Inflammatory macrophage (primary cell): ENCODE results near the gene CHD3.
A peak's percentile ranks its signal among the peaks of the same experiment; 100 is the strongest.
"Not testable (repeated sequence)": the region's sequence is repeated elsewhere in the genome, so short reads cannot be mapped to it uniquely, and the experiment has no call there.

Experiments
- DNase-seq, 2 donors: peaks; one replicate each; pipeline ENCODE4 v3.0.0-alpha.2; 2020 to 2022

The CHD3 gene

DNA sequence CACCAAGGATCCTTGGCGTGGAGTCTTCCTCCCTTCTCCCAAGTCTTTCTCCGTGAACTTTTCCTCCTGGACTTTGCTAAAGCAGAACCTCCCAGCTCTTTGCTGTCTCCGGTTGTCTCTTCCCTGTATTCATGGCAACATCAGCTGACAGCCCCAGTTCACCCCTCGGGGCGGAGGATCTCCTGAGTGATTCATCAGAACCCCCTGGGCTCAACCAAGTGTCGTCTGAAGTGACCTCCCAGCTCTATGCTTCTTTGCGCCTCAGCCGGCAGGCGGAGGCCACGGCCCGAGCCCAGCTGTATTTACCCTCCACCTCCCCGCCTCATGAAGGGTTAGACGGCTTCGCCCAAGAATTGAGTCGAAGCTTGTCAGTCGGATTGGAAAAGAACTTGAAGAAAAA, 44.4 kb downstream of the CHD3 start:
- peak; percentile 71 to 80 for DNase-seq

DNA sequence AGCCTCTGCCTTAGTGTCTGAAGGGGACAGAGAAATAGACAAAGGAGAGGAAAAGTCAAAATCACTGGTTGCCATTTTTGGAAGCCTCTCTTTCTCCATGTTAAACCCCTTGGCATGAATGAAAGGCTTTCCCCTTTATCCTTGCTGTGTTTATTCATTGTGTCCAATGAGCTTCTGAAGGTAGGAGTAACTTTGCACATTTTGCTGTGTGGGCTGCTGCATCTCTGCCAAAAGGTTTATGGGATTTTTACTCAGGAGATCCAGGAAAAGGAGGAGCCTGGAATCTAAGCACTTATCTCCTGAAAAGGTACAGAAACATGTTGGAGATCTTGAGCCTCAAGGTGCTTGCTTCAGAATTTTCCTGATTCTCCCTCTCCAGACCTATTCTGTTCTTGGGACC, 47.3 kb downstream of the CHD3 start:
- no peak for DNase-seq

- no peak for DNase-seq
Measured at GRCh38 chr17:7940034-7940433, 51.4 kb downstream of the CHD3 start.

GRCh38 chr17:7940743-7941142, 52.2 kb downstream of the CHD3 start:
- no peak for DNase-seq

DNA sequence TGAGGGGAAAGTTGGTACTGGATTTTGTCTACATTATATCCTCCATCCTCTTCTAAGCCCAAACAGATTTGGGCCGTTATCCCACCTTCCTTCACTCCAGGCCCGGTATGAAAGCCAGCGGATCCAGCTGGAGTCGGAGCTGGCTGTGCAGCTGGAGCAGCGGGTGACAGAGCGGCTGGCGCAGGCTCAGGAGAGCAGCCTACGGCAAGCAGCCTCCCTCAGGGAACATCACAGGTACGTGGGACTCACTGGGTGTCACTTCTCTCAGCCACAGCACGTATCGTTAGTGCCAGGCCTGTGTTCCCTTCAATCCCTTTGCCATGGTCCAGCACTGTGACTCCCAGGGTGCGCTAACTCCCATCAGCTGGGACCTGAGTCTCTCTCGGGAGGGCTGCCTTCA, 54.7 kb downstream of the CHD3 start:
- DNase-seq, result no peak

DNA sequence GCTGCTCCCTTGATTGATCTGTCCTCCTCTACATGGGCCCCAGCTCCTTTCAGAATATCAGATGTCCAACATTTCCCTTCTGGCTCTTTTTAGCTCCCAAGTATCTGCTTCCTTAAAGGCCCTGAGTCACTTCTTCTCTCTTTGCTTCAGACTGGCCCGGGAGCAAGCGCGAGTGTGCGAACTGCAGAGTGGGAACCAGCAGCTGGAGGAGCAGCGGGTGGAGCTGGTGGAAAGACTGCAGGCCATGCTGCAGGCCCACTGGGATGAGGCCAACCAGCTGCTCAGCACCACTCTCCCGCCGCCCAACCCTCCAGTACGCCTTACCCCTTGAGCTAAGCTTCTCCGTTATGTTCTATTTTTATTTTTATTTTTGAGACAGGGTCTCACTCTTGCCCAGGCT, 55.7 kb downstream of the CHD3 start:
- DNase-seq, result no peak

- no peak for DNase-seq
Measured at GRCh38 chr17:7945651-7946050, 57.1 kb downstream of the CHD3 start.

- DNase-seq, result no peak
Measured at GRCh38 chr17:7946441-7946840, 57.9 kb downstream of the CHD3 start.

GRCh38 chr17:7947651-7948050, 59.1 kb downstream of the CHD3 start:
- no peak for DNase-seq

DNA sequence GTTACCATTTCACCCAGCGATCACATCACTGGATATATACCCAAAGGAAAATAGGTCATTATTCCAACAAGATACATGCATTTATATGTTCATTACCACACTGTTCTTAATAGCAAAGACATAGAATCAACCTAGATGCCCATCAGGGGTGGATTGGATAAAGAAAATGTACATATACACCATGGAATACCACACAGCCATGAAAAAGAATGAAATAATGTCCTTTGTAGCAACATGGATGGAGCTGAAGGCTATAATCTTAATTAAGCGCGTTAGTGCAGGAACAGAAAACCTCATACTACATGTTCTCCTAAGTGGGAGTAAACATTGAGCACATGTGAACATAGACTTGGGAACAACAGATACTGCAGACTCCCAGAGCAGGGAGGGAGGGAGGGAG, 62.0 kb downstream of the CHD3 start:
- DNase-seq, result no peak

DNA sequence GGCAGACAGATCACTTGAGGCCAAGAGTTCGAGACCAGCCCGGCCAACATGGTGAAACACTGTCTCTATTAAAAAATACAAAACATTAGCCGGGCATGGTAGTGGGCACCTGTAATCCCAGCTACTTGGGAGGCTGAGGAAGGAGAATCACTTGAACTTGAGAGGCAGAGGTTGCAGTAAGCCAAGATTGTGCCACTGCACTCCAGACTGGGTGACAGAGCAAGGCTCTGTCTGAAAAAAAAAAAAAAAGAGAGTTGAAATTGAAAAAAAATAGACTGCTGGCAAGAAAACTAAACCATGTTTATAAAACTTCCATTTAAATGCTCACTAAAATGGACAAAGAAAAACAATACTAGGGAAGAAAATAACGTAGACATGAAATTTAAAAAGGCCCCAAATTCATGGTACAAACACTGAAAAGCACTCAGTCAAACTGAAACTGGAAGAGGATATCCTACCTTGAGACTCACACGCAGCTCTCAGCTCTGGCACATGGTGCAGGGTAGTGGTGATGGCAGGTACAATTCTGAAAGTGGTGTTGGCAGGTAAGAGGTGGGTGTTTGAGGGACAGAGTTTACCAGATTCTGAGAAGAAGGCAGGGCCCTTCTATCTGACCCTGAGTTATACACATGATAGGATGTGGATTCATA, 62.7 kb downstream of the CHD3 start:
- DNase-seq, result no peak

GRCh38 chr17:7953266-7953665, 64.7 kb downstream of the CHD3 start:
- not testable (repeated sequence) for DNase-seq

DNA sequence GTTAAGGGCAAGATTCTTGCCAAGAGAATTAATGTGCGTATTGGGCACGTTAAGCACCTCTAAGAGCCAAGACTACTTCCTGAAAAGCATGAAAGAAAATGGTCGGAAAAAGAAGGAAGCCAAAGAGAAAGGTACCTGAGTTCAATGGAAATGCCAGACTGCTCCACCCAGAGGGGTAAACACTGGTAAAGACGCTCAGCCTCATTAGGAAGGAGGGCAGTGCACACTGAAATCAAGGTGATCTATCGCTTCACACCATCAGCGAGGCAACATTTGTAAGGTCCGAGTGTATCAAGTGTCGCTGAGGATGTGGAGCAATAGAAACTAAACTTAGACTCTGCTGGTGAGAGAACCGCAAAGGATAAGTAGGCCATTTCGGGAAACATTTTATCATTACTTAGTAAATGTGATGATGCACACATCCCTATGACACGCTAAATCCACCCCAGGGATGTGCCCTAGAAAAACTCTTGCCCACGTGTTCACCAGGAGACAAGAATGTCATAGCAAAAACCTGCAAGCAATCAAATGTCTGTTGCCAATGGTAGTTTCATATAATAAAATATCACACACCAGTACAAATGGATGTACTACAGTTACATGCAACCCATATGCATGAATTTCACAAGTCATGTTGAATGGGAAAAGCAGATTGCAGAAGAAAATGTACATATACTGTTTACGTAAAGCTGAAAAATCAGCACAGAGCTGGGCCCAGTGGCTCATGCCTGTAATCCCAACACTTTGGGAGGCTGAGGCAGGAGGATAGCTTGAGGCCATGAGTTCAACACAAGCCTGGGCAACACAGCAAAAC, 67.0 kb downstream of the CHD3 start:
- no peak for DNase-seq

GRCh38 chr17:7956228-7956965, 67.8 kb downstream of the CHD3 start:
- no peak for DNase-seq

- peak; percentile 51 to 69 for DNase-seq
Measured at GRCh38 chr17:7959503-7960253, 71.1 kb downstream of the CHD3 start.

GRCh38 chr17:7961421-7961820, 72.8 kb downstream of the CHD3 start:
- DNase-seq, result no peak
